GM23248 (cell line): ENCODE measurements around the gene MATN4. TPM values are rescaled to one million over a fixed set of nuclear protein-coding genes. Genes with fewer than 3 reads are reported as not detected.

Experiments
- DNase-seq: peaks from one replicate; pipeline ENCODE4 v3.0.0-alpha.2; 2015
- H2AFZ ChIP-seq: fragments of 200-600 bp; sonication (generic); 2 replicates; pipeline ENCODE4 v1.6.1; 2016; ENCODE audit warnings: antibody characterized with exemption
- H3F3A ChIP-seq: fragments of 200-600 bp; sonication (generic); 2 replicates; pipeline ENCODE4 v1.6.1; 2016; ENCODE audit warnings: mild to moderate bottlenecking, antibody characterized with exemption, mixed run types; ENCODE audit not compliant: insufficient read depth
- H3K27ac ChIP-seq: fragments of 200-600 bp; sonication (generic); 2 replicates; pipeline ENCODE4 v1.5.1; 2016; ENCODE audit warnings: mild to moderate bottlenecking
- H3K27me3 ChIP-seq: fragments of 200-600 bp; sonication (generic); replicated peaks from 2 replicates; pipeline ENCODE4 v1.6.1; 2016; ENCODE audit warnings: mild to moderate bottlenecking; ENCODE audit not compliant: insufficient read depth
- H3K36me3 ChIP-seq: fragments of 200-600 bp; sonication (generic); 2 replicates; pipeline ENCODE4 v1.6.1; 2016; ENCODE audit warnings: low read depth, mild to moderate bottlenecking
- H3K4me1 ChIP-seq: fragments of 200-600 bp; sonication (generic); 2 replicates; pipeline ENCODE4 v1.6.1; 2016; ENCODE audit warnings: mild to moderate bottlenecking; ENCODE audit not compliant: insufficient read depth
- H3K4me2 ChIP-seq: fragments of 200-600 bp; sonication (generic); one replicate; pipeline ENCODE4 v1.6.1; 2016; ENCODE audit warnings: mild to moderate bottlenecking; ENCODE audit not compliant: unreplicated experiment
- H3K4me3 ChIP-seq: fragments of 200-600 bp; sonication (generic); 2 replicates; pipeline ENCODE4 v1.5.1; 2016; ENCODE audit warnings: mild to moderate bottlenecking
- H3K79me2 ChIP-seq: fragments of 200-600 bp; sonication (generic); 2 replicates; pipeline ENCODE4 v1.6.1; 2016; ENCODE audit warnings: mild to moderate bottlenecking; ENCODE audit not compliant: insufficient read depth
- H3K9ac ChIP-seq: fragments of 200-600 bp; sonication (generic); 2 replicates; pipeline ENCODE4 v1.6.1; 2016; ENCODE audit warnings: mild to moderate bottlenecking
- H3K9me2 ChIP-seq: fragments of 200-600 bp; sonication (generic); 2 replicates; pipeline ENCODE4 v1.6.1; 2016; ENCODE audit warnings: mixed run types, mild to moderate bottlenecking, moderate library complexity; ENCODE audit not compliant: insufficient read depth
- H3K9me3 ChIP-seq: fragments of 200-600 bp; sonication (generic); one replicate; pipeline ENCODE4 v1.6.1; 2017; ENCODE audit warnings: low read depth
- H4K20me1 ChIP-seq: fragments of 200-600 bp; sonication (generic); 2 replicates; pipeline ENCODE4 v1.6.0; 2016; ENCODE audit not compliant: insufficient read depth
- EZH2 ChIP-seq: fragments of 200-600 bp; sonication (generic); IDR thresholded peaks from 2 replicates; pipeline ENCODE4 v1.6.1; 2018; ENCODE audit warnings: antibody characterized with exemption, mild to moderate bottlenecking; ENCODE audit not compliant: insufficient read depth, poor library complexity, severe bottlenecking
- EZH2phosphoT487 ChIP-seq: fragments of 200-600 bp; sonication (generic); IDR thresholded peaks from 2 replicates; pipeline ENCODE4 v1.6.1; 2018; ENCODE audit warnings: antibody characterized with exemption, moderate library complexity, mild to moderate bottlenecking, low read depth; ENCODE audit not compliant: insufficient read depth
- WGBS, 2 experiments: methylation state at CpG; one replicate each; pipeline ENCODE4 v1.1.6; 2015 to 2017; ENCODE audit warnings: low lambda C conversion rate in 2 of 2, low coverage in 1 of 2; ENCODE audit errors: missing lambda C conversion rate in 2 of 2; 5-methylcytosine and 5-hydroxymethylcytosine counted together
- in situ Hi-C: fragments of 300-500 bp; cut with MboI; formaldehyde crosslinking; loops from 2 replicates; pipeline ENCODE4 v1.15.0; 2020
- polyA plus RNA-seq: library from polyadenylated mRNA; unstranded; fragments of >200 nt; fragmentation: Nextera tagmentation; extraction: Ambion mirVana; gene quantifications from 2 replicates; pipeline ENCODE4 v1.2.1, GENCODE V29; 2016
- total RNA-seq: library from RNA; depleted of rRNA; stranded (reverse); fragments of >200 nt; shearing (Covaris generic); gene quantifications from 2 replicates; pipeline ENCODE4 v1.2.3, GENCODE V29; 2014

Gene MATN4
- total and polyA plus RNA-seq, 2 experiments from 2014 or later = not detected

DNA sequence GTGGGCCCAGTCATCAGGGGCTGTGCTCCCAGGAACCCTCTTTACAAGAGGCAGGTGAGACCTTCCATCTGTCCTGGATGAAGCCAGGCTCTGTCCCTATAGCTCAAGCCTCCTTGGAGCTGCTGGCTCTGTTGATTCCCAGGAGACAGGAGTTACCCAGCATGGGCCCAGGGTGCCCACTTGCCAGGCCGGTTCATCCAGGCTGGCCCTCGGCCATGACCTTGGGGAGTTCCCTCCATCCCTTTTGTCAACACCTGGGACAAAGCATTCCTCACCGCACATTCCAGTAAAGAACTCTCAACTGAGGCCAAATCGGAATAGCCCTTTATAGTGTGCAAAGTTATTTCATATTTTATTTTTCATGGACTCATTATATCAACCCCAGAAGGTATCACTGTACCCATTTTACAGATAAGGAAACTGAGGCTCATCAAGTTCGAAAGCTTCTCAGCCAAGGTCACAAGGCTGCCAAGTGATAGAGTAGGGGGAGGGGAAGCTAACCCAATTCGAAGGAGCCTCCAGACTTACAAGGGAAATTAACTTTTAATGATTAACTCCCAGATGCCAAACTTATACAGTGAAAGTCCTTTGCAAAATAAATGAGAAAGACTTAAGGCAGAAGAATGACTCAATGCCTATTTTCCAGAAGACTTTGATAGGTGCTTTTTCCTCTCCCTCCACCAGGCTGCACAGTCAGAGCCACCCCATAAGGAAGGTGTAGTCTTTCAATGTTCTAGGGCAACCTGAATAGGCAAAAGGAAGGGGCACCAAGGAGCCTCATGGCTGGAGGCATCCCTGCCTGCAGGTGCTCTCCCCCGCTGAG, 21.6 kb upstream of the MATN4 start:
- Histone ChIP-seq H3K9ac (no peak overlapping the region), H3K79me2 (peaks cover 68% of the 10 kb centered on the region), H3K36me3 (peaks cover 88% of the 10 kb centered on the region), H3K4me1 (peaks cover under 1% of the 10 kb centered on the region; the same call in 1 of the 2 replicates), H3K9me3 (no peaks in the 10 kb centered on the region), H3K9me2 (no peaks in the 10 kb centered on the region), H3K27me3 (no peaks in the 10 kb centered on the region), H3K4me2 (no peak overlapping the region), H3K4me3 (no peak overlapping the region), H4K20me1 (no peaks in the 10 kb centered on the region), H3K27ac (peak overlapping the region; percentile 21; the same call in 1 of the 2 replicates), H3F3A (peaks cover 90% of the 10 kb centered on the region), H2AFZ (no peak overlapping the region)
- 87% methylated on average over 7 of the region's 7 CpGs for WGBS, 2 experiments
- TF ChIP-seq EZH2phosphoT487 (no peak), EZH2 (no peak)
- DNase-seq = no peak
- in situ Hi-C loops = no loop called here

DNA sequence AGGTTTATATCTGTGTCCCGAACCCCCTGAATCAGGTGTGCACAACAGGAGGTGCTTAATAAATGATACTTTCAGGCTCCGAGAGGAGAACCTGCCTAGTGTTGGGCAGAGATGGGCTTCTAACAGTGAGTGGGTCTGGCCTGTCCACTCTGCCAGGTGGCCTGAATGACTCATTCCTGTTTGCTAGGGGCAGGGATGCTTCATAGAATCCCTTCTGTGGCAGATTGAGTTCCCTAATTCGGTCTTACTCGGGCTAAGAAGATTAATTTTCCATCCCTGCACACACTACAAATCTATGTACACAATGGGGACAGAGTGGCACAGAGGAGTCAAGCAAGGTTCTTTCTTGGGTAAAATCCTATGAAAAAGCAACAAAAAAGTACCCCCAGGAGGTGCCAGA, 20.4 kb upstream of the MATN4 start:
- in situ Hi-C loops = no loop called here
- Histone ChIP-seq H3K9me2 (no peaks in the 10 kb centered on the region), H4K20me1 (no peaks in the 10 kb centered on the region), H3K27me3 (no peaks in the 10 kb centered on the region), H3K4me3 (no peak overlapping the region), H2AFZ (no peak overlapping the region), H3K9ac (no peak overlapping the region), H3F3A (peaks cover 92% of the 10 kb centered on the region), H3K9me3 (no peaks in the 10 kb centered on the region), H3K4me1 (no peaks in the 10 kb centered on the region), H3K79me2 (peaks cover 55% of the 10 kb centered on the region), H3K27ac (0 out of 2 replicates have a peak overlapping the region, but pooled peaks have one; percentile 11), H3K36me3 (peaks cover 78% of the 10 kb centered on the region), H3K4me2 (no peak overlapping the region)
- TF ChIP-seq EZH2 (no peak), EZH2phosphoT487 (no peak)
- no peak for DNase-seq
- 95 to 98% methylated on average over 4 of the region's 4 CpGs for WGBS, 2 experiments

DNA sequence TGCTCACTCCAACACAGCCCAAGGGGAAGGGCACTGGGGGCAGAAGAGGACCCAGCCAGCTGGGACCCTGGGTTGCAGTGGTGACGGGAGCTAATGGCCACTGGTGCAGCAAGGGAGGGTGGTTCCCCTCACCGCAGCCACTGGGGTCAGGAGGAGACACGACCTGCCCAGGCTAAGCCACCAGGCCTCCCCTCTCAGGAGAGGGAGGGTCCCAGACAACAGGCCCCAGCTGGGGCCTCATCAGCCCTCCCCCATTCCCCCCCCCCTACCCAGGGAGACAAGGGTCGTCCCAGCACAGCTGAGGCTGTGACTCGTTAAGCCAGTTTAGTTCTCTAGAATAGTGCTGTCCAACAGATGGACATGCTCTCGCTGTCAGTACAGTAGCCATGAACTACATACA, 17.3 kb upstream of the MATN4 start:
- no peaks in the 10 kb centered on the region for H4K20me1 ChIP-seq
- 0 out of 2 replicates have a peak overlapping the region, but pooled peaks have one; percentile 3 for H3K27ac ChIP-seq
- no peaks in the 10 kb centered on the region for H3K9me2 ChIP-seq
- no peaks in the 10 kb centered on the region for H3K9me3 ChIP-seq
- TF ChIP-seq EZH2phosphoT487 (no peak), EZH2 (no peak)
- DNase-seq = no peak
- peaks cover 24% of the 10 kb centered on the region for H3K79me2 ChIP-seq
- no peak overlapping the region for H3K4me2 ChIP-seq
- 59 to 75% methylated on average over 4 to 6 of the region's 6 CpGs for WGBS, 2 experiments
- H3K4me3 ChIP-seq = no peak overlapping the region
- H3K9ac ChIP-seq = no peak overlapping the region
- no peak overlapping the region for H2AFZ ChIP-seq
- no peaks in the 10 kb centered on the region for H3K27me3 ChIP-seq
- in situ Hi-C loops = no loop called here
- peaks cover 80% of the 10 kb centered on the region for H3F3A ChIP-seq
- H3K4me1 ChIP-seq = no peaks in the 10 kb centered on the region
- peaks cover 47% of the 10 kb centered on the region for H3K36me3 ChIP-seq

DNA sequence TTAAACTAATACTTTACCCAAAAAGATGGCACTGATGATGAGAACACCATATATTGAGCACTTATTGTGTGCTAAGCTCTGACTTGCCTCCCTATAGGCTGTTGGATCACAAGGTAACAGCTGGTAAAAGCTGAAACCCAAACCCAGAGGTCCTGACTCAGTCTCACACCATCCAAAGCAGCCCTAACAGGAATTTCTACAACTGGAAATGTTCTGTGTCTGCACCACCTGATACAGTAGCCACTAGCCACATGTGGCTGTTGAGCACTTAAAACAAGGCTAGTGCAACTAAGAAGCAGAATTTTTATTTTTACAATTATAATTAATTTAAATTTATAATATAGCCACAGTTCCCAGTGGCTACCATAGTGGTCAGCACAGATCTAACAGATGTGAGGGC, 15.6 kb upstream of the MATN4 start:
- H3K4me3 ChIP-seq = no peak overlapping the region
- in situ Hi-C loops = loop anchor here (5.0 kb wide), 1 partner anchor 119 kb away; no protein-coding TSS in a partner anchor
- no peaks in the 10 kb centered on the region for H3K9me3 ChIP-seq
- peak; percentile 68 for DNase-seq
- H3K4me1 ChIP-seq = no peaks in the 10 kb centered on the region
- H3K36me3 ChIP-seq = peaks cover 30% of the 10 kb centered on the region
- H3F3A ChIP-seq = peaks cover 63% of the 10 kb centered on the region
- no peaks in the 10 kb centered on the region for H4K20me1 ChIP-seq
- no peak overlapping the region for H2AFZ ChIP-seq
- H3K9ac ChIP-seq = no peak overlapping the region
- H3K4me2 ChIP-seq = no peak overlapping the region
- no peaks in the 10 kb centered on the region for H3K9me2 ChIP-seq
- peaks cover 10% of the 10 kb centered on the region; the same call in 1 of the 2 replicates for H3K79me2 ChIP-seq
- peak overlapping the region; percentile 39 for H3K27ac ChIP-seq
- no peaks in the 10 kb centered on the region for H3K27me3 ChIP-seq
- TF ChIP-seq EZH2phosphoT487 (no peak), EZH2 (no peak)
